GM12878 (cell line): ENCODE measurements around the gene PTGR2. TPM values are rescaled to one million over a fixed set of nuclear protein-coding genes. Genes with fewer than 3 reads are reported as not detected.

Source experiments
- CBFB ChIP-seq: IDR thresholded peaks from 2 replicates; pipeline ENCODE4 v1.6.1; 2016; ENCODE audit warnings: antibody characterized with exemption, low read depth
- CREM ChIP-seq: IDR thresholded peaks from 2 replicates; pipeline ENCODE4 v1.6.1; 2014; ENCODE audit warnings: antibody characterized with exemption, low read depth
- EP300 ChIP-seq, 2 experiments: fragments of 150-350 bp in 1 of 2; IDR thresholded peaks; 2 replicates each; pipeline ENCODE4 v1.6.1; 2011 to 2012; ENCODE audit warnings: low read depth in 2 of 2, low read length in 2 of 2, borderline replicate concordance in 1 of 2, improper control_type of control experiment in 1 of 2, inconsistent platforms in 1 of 2; ENCODE audit not compliant: control insufficient read depth in 1 of 2
- ESRRA ChIP-seq: IDR thresholded peaks from 2 replicates; pipeline ENCODE4 v1.6.1; 2012; ENCODE audit warnings: mild to moderate bottlenecking, low read length, improper control_type of control experiment
- GABPA ChIP-seq: IDR thresholded peaks from 2 replicates; pipeline ENCODE4 v1.6.1; 2014; ENCODE audit warnings: antibody characterized with exemption, low read depth, mild to moderate bottlenecking, inconsistent platforms
- IKZF2 ChIP-seq, 2 experiments: fragments of 450-650 bp; IDR thresholded peaks; 2 replicates each; pipeline ENCODE4 v1.6.1; 2017; ENCODE audit warnings: mild to moderate bottlenecking in 2 of 2, moderate library complexity in 2 of 2
- MEF2A ChIP-seq: IDR thresholded peaks from 2 replicates; pipeline ENCODE4 v1.6.1; 2011; ENCODE audit warnings: low read depth, mild to moderate bottlenecking, low read length, moderate library complexity; ENCODE audit not compliant: insufficient read depth
- MXI1 ChIP-seq: fragments of 150-350 bp; IDR thresholded peaks from 2 replicates; pipeline ENCODE4 v1.6.1; 2011; ENCODE audit warnings: low read depth, mild to moderate bottlenecking, inconsistent platforms, low read length, improper control_type of control experiment
- PAX5 ChIP-seq: IDR thresholded peaks from 2 replicates; pipeline ENCODE4 v1.6.1; 2011; ENCODE audit warnings: low read depth, low read length, borderline replicate concordance
- POLR2AphosphoS5 ChIP-seq: IDR thresholded peaks from 2 replicates; pipeline ENCODE4 v1.6.1; 2011; ENCODE audit warnings: mild to moderate bottlenecking, low read length, inconsistent platforms
- RUNX3 ChIP-seq: IDR thresholded peaks from 2 replicates; pipeline ENCODE4 v1.6.1; 2012; ENCODE audit warnings: low read length, inconsistent platforms
- WRNIP1 ChIP-seq: IDR thresholded peaks from 2 replicates; pipeline ENCODE4 v1.6.1; 2011; ENCODE audit warnings: low read depth, low read length, improper control_type of control experiment, borderline replicate concordance
- polyA plus RNA-seq, 11 experiments: library from polyadenylated mRNA; depleted of rRNA in 4 of 11; unstranded in 6 of 11; stranded (reverse) in 5 of 11; fragments of >200 nt; fragmentation: Nextera tagmentation in 4 of 11; fragmentation: Illumina TruSeq in 1 of 11; extraction: Ambion mirVana in 4 of 11; extraction: Trizol in 1 of 11; gene quantifications; 1 replicate in 1 of 11; 2 replicates in 10 of 11; pipeline versions ENCODE4 v1.2.1 to v1.2.3, GENCODE V29; 2011 to 2016; ENCODE audit warnings: inconsistent platforms in 2 of 11, missing spikeins in 2 of 11, low read depth in 1 of 11
- total RNA-seq, 4 experiments: library from RNA; depleted of rRNA in 3 of 4; stranded (reverse); fragments of >200 nt in 3 of 4; fragmentation: Illumina TruSeq in 1 of 4; extraction: Trizol in 1 of 4; gene quantifications; 2 replicates each; pipeline versions ENCODE4 v1.2.1 to v1.2.3, GENCODE V29; 2013 to 2021
- TF ChIP-seq, protein P1 (sequence below): fragments of 450-650 bp; IDR thresholded peaks from 2 replicates; pipeline ENCODE4 v1.6.1; 2018; ENCODE audit warnings: mild to moderate bottlenecking, low read depth, moderate library complexity; ENCODE audit not compliant: partially characterized antibody
- TF ChIP-seq, protein P2 (sequence below): IDR thresholded peaks from 2 replicates; pipeline ENCODE4 v1.6.1; 2012; ENCODE audit warnings: low read length, inconsistent platforms
- TF ChIP-seq, protein P3 (sequence below): IDR thresholded peaks from 2 replicates; pipeline ENCODE4 v1.6.1; 2011; ENCODE audit warnings: low read depth, low read length, improper control_type of control experiment, borderline replicate concordance
- TF ChIP-seq, protein P4 (sequence below), 3 experiments: IDR thresholded peaks in 2 of 3; conservative IDR thresholded peaks in 1 of 3; 2 replicates each; pipeline ENCODE4 v1.5.1; 2011; ENCODE audit warnings: low read depth in 3 of 3, low read length in 3 of 3, mild to moderate bottlenecking in 3 of 3, control low read depth in 2 of 3, moderate library complexity in 2 of 3, inconsistent platforms in 1 of 3, mixed read lengths in 1 of 3; ENCODE audit not compliant: control insufficient read depth in 2 of 3, insufficient read depth in 1 of 3; ENCODE audit errors: extremely low read depth in 1 of 3
- TF ChIP-seq, protein P5 (sequence below): IDR thresholded peaks from 2 replicates; pipeline ENCODE4 v1.6.1; 2012; ENCODE audit warnings: low read depth, low read length, improper control_type of control experiment

PTGR2 gene
- total and polyA plus RNA-seq, 10 of the 15 experiments (the other 5 are each of a cell fraction or from before 2014, with no cell fraction given): 3.3 to 12.8 (median 8.4) TPM

DNA sequence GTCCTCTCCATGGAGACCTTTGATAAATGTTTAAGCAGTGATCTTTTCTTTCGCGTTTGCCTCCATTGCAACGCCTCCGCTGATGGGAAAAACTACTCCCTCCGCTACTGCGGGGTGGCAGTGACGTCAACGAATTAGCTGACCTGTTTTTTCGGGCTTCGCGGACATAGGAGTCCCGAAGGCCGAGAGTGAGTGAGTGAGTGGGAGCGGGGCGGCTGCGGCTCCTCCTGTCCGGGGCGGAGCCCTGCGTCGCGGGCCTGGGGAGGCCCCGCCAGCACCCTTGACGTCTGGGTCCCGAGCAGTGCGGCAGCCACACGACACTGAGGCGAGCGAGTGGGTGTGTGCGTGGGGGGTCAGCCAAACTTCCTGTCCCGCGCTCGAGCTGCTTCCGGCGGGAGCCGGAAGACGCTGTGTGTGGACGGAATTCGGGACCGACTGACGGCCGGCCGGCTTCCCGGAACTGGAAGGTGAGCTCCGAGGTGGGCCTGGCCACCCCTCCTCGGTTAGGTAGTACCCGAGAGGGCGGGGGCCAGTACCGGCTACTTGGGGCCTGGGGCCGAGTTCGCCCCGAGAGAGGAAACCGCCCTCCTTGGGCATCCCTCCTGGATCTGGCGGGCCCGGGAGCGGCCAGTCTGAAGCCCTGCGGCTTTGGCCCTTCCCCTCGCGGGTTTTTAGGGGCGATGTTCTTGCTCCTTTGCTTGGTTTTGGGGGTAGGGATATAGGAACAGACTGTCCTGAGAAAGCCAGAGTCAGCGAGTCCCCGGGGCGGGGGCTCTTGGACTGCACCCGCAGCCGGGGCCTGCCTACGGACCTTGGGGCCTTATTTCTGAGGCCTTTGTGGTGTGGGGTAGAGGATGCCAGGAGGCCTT is 35.1 kb downstream of the PTGR2 start, which contains the start of gene ZNF410 (continued):
- peak; percentile 73 for TF ChIP-seq RUNX3
- TF ChIP-seq, protein P1, sequence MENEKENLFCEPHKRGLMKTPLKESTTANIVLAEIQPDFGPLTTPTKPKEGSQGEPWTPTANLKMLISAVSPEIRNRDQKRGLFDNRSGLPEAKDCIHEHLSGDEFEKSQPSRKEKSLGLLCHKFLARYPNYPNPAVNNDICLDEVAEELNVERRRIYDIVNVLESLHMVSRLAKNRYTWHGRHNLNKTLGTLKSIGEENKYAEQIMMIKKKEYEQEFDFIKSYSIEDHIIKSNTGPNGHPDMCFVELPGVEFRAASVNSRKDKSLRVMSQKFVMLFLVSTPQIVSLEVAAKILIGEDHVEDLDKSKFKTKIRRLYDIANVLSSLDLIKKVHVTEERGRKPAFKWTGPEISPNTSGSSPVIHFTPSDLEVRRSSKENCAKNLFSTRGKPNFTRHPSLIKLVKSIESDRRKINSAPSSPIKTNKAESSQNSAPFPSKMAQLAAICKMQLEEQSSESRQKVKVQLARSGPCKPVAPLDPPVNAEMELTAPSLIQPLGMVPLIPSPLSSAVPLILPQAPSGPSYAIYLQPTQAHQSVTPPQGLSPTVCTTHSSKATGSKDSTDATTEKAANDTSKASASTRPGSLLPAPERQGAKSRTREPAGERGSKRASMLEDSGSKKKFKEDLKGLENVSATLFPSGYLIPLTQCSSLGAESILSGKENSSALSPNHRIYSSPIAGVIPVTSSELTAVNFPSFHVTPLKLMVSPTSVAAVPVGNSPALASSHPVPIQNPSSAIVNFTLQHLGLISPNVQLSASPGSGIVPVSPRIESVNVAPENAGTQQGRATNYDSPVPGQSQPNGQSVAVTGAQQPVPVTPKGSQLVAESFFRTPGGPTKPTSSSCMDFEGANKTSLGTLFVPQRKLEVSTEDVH: no peak
- peak; percentile 83; the same call in 1 of the 2 replicates for TF ChIP-seq MXI1
- peak; percentile 83 for TF ChIP-seq POLR2AphosphoS5
- TF ChIP-seq MEF2A: 0 out of 2 replicates have a peak, but pooled peaks have one; percentile 64
- TF ChIP-seq, protein P2, sequence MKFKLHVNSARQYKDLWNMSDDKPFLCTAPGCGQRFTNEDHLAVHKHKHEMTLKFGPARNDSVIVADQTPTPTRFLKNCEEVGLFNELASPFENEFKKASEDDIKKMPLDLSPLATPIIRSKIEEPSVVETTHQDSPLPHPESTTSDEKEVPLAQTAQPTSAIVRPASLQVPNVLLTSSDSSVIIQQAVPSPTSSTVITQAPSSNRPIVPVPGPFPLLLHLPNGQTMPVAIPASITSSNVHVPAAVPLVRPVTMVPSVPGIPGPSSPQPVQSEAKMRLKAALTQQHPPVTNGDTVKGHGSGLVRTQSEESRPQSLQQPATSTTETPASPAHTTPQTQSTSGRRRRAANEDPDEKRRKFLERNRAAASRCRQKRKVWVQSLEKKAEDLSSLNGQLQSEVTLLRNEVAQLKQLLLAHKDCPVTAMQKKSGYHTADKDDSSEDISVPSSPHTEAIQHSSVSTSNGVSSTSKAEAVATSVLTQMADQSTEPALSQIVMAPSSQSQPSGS: peak; percentile 90
- TF ChIP-seq PAX5: peak; percentile 72; the same call in 1 of the 2 replicates
- TF ChIP-seq WRNIP1: no peak
- TF ChIP-seq, protein P3, sequence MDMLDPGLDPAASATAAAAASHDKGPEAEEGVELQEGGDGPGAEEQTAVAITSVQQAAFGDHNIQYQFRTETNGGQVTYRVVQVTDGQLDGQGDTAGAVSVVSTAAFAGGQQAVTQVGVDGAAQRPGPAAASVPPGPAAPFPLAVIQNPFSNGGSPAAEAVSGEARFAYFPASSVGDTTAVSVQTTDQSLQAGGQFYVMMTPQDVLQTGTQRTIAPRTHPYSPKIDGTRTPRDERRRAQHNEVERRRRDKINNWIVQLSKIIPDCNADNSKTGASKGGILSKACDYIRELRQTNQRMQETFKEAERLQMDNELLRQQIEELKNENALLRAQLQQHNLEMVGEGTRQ: no peak
- TF ChIP-seq CBFB: no peak; the same call in 1 of the 2 replicates
- TF ChIP-seq EP300 (IDR thresholded peaks at IDR 0.05; ENCODE audit: borderline replicate concordance in 1 of 2, control insufficient read depth in 1 of 2, low read depth in 2 of 2, low read length in 2 of 2): peak; percentile 38 to 60; a peak in 2 of 4 replicates
- peak; percentile 70 to 83; a peak in 3 of 4 replicates for TF ChIP-seq IKZF2 (IDR thresholded peaks at IDR 0.05)
- TF ChIP-seq, protein P4, sequence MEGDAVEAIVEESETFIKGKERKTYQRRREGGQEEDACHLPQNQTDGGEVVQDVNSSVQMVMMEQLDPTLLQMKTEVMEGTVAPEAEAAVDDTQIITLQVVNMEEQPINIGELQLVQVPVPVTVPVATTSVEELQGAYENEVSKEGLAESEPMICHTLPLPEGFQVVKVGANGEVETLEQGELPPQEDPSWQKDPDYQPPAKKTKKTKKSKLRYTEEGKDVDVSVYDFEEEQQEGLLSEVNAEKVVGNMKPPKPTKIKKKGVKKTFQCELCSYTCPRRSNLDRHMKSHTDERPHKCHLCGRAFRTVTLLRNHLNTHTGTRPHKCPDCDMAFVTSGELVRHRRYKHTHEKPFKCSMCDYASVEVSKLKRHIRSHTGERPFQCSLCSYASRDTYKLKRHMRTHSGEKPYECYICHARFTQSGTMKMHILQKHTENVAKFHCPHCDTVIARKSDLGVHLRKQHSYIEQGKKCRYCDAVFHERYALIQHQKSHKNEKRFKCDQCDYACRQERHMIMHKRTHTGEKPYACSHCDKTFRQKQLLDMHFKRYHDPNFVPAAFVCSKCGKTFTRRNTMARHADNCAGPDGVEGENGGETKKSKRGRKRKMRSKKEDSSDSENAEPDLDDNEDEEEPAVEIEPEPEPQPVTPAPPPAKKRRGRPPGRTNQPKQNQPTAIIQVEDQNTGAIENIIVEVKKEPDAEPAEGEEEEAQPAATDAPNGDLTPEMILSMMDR (IDR thresholded peaks at IDR 0.05 in 2 of 3, conservative IDR thresholded peaks at IDR 0.05 in 1 of 3; ENCODE audit: control insufficient read depth in 2 of 3, extremely low read depth in 1 of 3, insufficient read depth in 1 of 3, low read depth in 3 of 3, low read length in 3 of 3): no peak
- peak; percentile 95 for TF ChIP-seq GABPA
- no peak for TF ChIP-seq ESRRA
- TF ChIP-seq, protein P5, sequence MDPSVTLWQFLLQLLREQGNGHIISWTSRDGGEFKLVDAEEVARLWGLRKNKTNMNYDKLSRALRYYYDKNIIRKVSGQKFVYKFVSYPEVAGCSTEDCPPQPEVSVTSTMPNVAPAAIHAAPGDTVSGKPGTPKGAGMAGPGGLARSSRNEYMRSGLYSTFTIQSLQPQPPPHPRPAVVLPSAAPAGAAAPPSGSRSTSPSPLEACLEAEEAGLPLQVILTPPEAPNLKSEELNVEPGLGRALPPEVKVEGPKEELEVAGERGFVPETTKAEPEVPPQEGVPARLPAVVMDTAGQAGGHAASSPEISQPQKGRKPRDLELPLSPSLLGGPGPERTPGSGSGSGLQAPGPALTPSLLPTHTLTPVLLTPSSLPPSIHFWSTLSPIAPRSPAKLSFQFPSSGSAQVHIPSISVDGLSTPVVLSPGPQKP: peak; percentile 89
- TF ChIP-seq CREM: peak; percentile 88
